Prostate gland (tissue), 2 donors: ENCODE measurements around the gene CDK19.

ENCODE experiments used
- CTCF ChIP-seq, 4 experiments: fragments of 200-600 bp in 2 of 4; fragments of 450-650 bp in 2 of 4; sonication (generic) in 2 of 4; IDR thresholded peaks; 1 replicate in 3 of 4; 2 replicates in 1 of 4; pipeline ENCODE4 v1.5.1; 2016 to 2019; ENCODE audit warnings: antibody characterized with exemption in 4 of 4, mild to moderate bottlenecking in 2 of 4, moderate library complexity in 2 of 4
- POLR2A ChIP-seq: fragments of 450-650 bp; IDR thresholded peaks from one replicate; pipeline ENCODE4 v1.6.1; 2016; ENCODE audit warnings: antibody characterized with exemption, mild to moderate bottlenecking

GRCh38 chr6:110748453-110748852, 66.8 kb downstream of the CDK19 start:
- TF ChIP-seq CTCF (IDR thresholded peaks at IDR 0.05) (no peak), POLR2A (no peak)
